ENCODE results near the gene CEP164.
"Not testable (repeated sequence)": the region's sequence is repeated elsewhere in the genome, so short reads cannot be mapped to it uniquely, and the experiment has no call there.

The CEP164 gene

DNA sequence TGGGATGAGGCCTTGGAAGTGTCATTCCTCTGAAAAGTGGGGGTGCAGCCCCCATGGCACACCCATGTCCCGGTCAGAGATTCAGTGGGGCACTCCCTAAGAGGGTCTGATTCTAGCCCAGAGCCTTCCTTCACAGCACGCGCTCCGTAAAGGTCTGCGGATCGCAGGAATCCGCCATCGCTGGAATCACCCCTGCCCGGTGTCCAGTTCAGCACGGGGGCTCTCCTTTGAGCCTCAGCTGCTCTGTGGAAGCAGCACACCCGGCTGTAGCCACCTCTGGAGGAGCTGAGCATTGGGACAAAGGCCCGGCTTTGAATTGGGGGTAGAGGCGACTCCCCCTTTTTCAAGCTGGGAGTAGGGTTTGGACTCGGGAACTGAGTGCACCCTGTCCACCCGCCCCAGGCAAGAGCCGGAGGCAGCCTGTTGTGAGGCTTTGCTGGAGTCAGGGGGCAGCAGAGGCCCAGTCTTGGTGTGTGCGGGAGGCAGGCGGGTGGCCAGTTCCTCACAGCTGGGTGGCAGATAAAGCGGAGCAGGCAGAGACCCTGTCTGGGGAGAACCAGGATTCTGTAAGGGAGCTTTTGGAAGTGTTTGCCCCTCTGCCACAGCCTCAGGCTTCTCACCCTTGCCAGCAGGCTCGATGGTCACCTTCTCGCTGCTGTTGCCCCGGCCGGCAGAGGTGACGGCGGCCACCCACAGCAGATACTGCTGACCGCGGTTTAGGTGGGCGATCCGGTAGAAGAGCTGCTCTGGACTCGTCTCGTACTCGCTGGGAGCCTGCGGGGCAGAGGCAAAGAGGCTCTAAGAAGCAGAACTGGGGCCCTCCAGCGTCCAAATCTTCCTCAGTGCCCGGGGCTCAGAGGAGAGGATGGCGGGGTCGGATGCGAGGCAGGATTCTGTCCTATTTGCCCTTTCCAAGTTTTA is 115.9 kb downstream of the CEP164 start:
- DNase-seq = peak; percentile 24 to 49

DNA sequence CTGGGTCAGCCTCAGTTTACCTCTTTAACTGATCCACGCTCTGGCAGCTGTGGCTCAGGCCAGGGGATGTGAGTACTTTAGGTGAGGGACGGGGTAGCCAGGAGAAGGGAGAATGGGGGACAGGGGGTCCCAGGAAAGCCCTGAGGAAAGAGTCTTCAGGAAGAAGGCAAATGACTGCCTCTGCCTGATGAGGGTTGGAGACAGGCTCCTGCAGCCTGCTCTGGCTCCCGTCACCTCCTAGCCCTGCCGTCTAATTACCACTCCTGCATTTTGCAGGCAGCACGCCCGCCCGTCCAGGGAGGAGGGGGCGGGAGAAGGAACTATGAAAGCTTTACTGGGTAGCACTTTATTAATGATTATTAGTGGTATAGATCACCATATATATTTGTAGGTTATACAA is 116.6 kb downstream of the CEP164 start:
- DNase-seq = no peak

DNA sequence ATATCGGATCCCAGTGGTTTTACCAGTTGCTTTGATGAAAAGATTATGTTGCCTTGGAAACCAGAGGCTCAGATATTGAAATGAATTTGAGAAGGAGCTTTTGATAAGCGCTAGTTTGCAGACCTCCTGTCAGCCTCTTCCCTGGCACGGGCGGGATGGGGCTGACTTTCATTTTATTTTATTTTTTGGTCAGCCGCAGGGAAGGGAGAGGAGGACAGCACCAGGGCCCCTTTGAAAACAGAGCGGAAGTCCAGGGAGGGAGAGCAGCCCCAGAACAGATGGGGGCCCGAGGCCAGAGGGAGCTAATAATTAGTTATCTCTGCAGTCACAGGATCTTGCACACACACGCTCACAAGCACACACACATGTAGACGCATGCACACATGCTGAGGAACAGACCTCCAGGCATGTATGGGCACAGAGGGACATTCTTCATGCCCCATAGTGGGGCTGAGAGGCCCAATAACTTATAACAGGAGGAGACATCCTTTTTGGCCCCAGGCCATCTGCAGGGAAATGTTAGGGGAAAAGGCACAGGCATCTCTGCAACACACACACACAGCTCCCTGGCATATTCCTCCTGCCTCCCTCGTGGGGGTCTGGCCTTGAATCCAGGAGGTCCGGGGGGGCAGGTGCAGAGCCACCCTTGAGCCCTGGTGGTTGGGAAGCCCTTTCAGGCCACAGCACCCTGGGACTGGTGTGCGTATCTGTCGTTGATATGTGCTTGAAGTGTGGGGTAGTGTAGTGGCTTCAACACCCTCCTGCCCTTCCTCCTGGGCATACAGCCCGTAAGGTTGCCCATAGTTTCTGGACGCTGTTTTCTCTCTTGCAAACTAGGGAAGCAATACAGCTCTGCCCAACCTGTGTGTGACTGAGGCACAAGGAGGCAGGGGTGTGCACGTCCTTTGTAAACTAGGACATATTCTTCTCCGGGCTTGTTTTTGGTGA is 117.3 kb downstream of the CEP164 start:
- no peak for DNase-seq

DNA sequence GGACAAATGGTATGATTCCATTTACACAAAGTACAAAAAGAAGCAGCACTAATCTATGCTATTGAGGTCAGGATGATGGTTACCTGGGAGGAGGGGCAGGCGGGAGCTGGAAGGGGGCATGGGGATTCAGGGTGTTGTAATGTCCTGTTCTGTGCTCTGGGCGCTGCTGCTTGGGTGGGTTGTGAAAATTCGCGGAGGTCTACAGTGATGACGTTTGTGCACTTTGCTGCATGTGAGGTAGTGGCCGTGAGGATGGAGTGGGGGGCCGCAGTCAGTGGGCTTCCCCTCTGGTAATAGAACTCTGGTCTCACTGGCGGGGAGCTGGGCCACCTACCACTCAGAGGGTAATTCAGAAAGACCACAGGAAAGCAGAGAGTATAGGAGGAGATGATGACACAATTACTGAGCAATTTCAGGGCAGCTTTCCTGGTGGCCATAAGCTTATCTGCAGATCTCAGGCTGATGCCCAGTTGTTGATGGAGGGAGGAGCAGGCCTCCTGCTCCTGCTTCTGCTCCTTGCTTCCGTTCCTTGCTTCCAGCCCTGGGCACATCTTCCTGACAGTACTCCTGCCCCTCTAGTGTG is 121.5 kb downstream of the CEP164 start:
- DNase-seq = no peak

DNA sequence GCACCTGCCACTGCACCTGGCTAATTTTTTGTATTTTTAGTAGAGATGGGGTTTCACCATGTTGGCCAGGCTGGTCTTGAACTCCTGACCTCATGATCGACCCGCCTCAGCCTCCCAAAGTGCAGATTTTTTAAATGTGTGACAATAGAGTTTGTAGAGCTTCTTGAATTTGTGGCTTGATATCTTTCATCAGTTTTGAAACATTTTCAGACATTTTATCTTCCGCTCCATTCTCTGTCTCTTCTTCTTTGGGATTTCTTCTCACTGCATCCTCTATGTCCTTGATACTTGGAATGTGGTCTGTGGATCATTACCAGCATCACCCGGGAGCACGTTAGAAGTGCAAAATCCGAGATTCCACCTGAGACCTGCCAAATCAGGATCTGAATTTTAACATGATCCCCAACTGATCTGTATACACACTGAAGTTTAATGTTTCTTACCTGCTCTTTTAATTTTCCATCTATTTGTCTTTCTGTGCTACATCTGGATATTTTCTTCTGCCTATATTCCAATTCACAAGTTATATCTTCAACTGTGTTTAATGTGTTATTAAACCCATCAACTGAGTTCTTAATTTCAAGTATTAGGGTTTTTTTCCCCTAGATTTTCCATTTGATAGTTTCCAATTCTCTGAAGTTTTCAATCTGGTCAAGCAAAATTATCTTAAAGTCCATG is 126.4 kb downstream of the CEP164 start:
- DNase-seq = no peak

DNA sequence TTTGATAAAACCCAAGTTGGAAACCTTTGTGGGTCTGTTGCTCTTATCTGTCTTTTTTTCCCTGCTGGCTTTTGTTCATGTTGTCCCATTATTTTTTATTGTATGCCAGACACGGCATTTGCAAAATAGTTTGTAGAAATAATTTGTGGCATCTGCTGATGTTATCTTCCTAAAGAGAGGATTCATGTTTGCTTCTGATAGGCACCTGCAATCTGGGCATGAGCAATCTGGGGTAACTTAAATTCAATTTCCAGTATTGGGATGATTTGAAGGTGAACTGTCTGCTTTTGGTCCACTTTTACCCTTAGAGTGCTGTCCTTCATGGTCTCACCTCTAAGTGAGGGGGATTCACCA is 126.9 kb downstream of the CEP164 start:
- DNase-seq = no peak

DNA sequence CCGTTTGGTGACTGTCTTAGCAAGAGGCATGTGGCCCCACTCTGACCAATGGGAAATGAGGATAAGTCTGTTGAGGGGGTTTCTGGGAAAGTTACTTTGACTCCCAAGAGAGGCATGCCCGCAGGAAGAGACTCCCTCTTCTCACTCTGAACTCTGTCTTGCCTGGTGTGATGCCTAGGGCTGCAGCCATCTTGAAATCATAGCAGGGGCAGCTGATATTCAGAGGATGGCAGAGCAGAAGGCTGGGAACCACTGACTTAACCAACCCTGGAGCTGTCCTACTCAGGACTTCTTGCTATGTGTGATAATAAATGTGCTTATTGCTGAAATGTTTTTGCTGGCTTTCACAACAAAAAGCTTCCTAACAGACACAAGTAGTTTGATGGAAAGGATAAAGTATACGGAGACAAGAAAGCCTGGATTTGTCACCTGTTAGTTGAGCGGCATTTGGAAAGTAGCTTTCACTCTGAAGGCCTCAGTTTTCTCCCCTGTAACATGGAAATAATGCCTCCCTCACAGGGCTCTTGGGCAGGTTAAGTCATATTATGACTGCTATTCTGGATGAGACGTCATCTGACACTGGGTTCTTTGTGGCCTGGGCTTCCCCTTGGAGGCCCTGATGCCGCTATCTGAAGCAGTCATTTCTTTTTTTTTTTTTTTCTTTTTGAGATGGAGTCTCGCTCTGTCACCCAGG is 128.5 kb downstream of the CEP164 start:
- no peak for DNase-seq

DNA sequence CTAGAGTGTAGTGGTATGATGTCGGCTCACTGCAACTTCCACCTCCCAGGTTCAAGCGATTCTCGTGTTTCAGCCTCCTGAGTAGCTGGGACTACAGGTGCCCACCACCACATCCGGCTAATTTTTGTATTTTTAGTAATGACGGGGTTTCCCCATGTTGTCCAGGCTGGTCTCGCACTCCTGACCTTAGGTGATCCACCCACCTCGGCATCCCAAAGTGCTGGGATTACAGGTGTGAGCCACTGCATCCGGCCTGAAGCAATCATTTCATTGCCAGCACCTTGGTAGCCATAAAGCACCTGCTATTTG is 129.0 kb downstream of the CEP164 start:
- DNase-seq = not testable (repeated sequence)

DNA sequence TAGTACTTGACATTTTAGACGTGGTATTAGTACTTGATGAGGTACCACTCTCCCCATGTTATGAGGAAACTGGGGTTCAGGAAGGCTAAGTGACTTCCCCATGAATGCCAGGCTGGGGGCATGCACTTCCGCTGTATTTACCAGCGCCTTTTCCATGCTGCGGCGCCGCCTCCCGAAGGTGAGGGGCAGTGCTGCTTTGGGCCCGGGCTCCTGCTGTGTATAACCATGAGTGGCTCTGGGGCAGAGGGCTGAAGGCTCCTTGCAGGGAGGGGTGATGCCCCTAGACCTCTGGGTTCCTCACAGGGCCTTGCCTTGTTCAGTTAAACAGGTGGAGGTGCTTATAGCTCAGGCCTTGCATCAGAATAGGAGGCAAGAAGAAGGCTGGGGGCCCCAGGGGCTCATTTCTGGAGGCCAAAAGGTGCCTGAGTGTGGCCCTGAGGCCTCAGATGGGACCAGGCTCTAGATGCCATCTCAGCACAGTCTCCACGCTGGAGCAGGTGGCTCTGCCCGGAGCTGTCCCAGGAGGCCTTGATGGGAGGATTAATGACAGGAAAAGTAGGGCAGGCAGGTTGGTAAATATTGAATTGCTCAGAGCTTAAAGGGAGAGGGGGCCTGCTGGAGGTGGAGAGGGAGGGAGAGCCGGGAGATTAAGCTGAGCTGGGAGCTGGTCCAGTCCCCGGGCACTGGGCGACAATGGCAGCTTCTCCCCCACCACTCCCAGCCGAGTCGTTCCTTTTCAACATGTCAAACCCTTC is 129.6 kb downstream of the CEP164 start:
- no peak for DNase-seq

DNA sequence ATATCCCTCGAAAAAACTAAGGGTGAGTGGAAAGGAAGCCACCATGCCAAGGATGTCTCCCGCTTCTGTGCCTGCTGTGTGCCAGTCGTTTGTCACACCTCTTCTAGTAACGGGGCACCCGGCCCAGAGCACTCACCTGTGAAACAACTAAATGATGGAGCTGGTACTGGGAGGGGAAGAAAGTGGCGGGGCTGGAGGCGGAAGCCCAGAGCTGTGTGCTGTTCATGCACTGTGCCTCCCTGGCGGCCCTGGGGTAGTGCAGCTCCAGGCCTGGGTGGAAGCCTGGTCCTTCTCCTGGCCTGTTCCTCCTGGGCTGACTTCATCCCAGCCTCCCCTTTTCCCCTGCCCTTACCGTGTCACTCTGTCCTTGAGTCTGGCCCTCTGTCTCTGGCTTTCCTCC is 130.2 kb downstream of the CEP164 start:
- DNase-seq = no peak

DNA sequence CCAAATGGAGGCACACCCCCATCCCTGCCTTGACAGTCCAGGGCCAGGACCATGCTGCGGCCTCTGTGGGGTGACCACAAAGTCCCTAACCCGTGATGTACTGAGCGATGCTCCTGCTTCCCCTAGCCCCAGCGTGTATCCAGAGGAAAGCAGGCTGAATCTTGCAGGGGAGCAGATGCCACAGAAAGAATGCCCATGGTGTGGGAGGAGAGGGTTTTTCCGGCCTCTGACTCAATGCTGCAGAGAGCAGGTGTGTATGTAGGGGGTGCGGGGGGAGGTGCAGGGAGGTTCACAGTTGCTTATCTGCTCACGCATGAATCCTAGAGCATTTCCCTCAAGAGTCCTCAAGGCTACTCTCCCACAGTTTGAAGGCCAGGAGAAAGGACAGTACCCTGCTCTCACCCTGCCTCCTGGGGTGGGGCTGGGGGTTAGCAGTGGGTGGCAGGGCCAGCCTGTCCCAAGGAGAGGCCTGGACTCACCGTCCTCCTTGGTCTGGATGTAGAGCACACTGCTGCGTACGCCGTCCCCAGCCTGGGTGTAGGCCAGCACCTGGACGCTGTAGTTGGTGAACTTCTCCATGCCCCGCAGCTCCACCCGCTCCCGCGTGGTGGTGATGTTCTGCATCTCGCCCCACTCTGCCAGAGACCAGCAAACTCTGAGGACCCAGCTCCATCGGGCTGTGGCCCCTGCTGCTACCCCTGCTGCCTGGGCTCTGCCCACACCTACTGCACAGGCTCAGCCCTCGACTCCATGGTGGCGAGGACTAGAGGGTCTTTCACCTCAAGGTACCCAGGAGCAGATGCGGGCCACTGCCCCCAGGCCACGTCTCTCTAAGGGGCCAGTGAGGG is 130.8 kb downstream of the CEP164 start:
- no peak for DNase-seq

DNA sequence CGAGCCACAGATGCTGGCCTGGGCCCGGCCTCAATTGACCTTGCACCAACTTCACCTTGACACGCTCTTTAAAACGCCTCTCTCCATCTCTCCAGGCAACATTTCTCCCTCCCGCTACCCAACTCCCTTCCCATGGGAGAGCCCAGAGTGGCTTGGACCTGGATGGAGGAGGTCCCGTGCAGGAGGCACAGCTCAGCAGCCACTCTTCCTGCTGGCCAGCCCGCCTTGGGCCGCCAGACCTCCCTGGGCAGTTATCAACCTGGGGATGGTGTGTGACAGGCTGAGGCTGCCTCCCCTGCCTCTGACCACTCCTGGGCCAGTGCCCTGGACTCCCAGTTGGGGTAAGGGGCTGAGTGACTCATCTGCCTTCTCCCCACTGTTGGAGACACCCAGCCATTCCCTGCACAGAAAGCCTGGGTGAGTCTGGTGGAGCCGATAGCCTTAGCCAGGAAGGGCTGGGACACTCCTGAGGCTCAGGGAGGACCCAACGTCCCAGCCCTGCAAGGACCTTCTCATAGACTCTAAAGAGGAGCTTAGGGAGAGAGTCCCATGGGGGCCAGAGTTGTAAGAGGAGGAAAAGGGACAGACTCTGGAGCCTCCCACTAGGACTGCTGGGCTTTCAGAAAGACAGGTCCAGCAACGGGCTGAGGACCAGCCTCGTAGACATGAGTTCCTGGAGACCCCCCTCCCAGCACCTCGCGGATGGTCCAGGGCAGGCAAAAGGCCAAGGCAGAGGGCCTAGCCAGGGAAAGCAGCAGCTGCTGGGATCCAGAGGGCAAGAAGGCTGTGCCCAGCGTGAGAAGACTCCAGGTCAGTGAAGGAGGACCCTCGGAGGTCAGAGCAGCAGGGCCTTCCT is 131.7 kb downstream of the CEP164 start:
- DNase-seq = no peak

DNA sequence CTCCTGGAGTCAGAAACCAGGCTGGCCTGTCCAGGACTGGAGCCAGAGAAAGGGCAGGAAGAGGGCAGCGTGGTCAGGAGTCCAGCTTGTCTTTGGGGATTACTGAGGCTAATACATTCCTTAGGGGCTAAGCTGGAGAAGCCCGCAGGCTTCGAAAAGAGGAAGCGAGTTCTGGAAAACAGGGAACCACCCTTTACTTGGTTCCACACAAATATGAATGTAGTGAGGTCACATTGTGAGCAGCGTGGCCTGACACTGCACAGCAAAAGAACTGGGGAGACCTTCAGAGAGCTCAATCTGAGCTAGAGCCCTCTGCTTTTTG is 132.3 kb downstream of the CEP164 start:
- peak; percentile 2 to 13 for DNase-seq

DNA sequence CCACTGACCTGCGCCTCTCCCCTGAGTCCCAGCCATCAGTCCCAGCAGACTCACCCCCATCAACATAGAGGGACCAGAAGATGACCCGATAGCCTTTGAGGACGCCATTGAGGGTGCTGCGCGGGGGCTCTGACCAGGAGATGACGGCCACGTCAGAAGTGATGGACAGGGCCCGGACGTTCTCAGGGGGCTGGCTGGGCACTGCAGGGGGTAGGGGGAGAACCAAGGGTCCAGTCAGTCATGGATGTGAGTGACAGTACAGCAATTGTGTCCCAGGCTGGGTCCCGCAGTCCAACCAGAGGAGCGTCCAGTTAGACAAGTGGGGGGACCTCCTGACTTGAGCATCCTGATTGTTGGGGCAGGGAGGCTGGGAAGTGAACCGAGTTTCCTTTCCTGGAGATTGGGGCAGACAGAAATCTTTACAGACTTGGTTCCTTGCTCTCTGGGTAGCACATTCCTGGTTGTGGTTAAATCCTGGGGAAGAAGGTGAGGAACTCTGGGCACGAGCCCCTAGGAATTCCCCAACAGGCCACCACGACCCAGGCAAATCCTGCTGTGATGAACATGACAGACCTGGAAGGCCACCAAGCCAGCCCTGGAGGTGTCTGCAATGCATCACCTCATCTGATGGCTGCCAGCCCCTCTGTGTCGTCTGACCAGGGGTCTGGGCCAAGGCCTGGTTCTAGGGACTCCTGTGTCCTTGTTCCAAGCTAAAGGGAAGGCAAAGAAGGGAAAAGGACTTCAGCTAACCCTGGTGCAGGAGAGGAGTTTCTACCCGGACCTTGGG is 133.9 kb downstream of the CEP164 start:
- DNase-seq = no peak

DNA sequence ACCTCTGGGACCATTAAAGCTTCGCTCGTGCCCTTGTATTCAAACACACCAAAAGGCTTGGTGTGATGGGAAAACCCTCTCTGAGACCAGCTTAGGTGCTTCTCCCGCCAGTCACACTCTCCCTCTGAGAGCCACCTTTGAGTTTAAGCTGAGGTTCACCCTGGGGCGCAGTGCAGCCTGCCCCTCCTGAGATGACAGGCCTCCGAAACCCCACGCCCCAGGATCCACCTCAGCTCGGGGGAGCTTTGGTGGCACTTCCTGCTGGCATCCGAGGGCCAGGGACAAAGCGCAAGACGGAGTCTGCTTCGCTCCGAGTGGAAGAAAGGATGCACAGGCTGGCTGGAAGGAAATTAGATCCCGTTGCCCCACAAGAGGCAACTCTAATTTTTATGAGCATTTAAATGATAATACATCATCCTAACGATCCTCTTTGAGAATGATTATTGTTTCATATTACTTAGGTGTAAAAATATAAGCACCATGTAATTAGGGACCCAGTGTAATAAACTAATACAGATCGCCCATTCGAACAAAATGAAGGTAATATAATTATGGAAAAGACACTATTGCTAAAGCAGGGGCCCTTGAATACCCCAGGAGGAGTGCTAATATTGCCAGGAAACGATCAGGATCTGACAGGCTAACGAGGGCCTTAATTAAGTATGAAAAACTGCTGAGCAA is 134.7 kb downstream of the CEP164 start:
- no peak for DNase-seq

DNA sequence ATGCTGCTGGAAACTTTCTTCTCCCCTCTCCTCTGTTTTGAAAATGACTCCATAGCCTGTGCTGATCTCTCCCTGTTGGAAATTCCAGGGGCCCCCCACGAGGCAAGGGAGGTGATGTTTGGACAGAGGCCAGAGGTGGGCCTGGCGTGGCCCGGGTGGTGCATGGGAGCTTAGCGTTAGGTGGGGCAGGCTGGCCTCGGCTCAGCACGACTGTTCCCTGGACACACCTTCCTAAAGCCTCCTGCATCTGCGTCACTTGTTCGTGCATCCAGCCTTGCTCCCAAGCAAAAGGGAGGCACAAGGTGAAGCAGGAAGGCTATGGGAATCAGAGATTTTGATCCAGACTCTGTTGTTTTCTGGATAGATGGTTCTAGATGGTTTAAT is 135.2 kb downstream of the CEP164 start:
- no peak for DNase-seq

All from Kasumi-1 (cell line).